HepG2 (cell line): Measurements from ENCODE around the gene IGLL1. TPM values are rescaled to one million over a fixed set of nuclear protein-coding genes. Genes with fewer than 3 reads are reported as not detected.

ENCODE experiments used
- AGO1 ChIP-seq: fragments of 200-400 bp; formaldehyde crosslinking; IDR thresholded peaks from 2 replicates; pipeline ENCODE4 v1.6.1; 2017; ENCODE audit warnings: mild to moderate bottlenecking, low read depth, low read length, moderate library complexity; ENCODE audit not compliant: poor library complexity, severe bottlenecking
- BATF2 ChIP-seq: sonication (generic); formaldehyde crosslinking; IDR thresholded peaks from 2 replicates; pipeline ENCODE4 v1.8.0; 2022; ENCODE audit warnings: mild to moderate bottlenecking, missing genetic modification reagents, moderate library complexity
- CHD2 ChIP-seq: IDR thresholded peaks from 2 replicates; pipeline ENCODE4 v1.6.1; 2011; ENCODE audit warnings: low read depth, low read length, improper control_type of control experiment
- DNMT3B ChIP-seq: conservative IDR thresholded peaks from 2 replicates; pipeline ENCODE4 v1.6.1; 2016; ENCODE audit warnings: missing biosample characterization, control low read depth
- DPF2 ChIP-seq: sonication (generic); formaldehyde crosslinking; IDR thresholded peaks from 2 replicates; pipeline ENCODE4 v1.4.0; 2020; ENCODE audit warnings: mild to moderate bottlenecking, low read depth, missing genetic modification reagents, borderline replicate concordance
- RFX1 ChIP-seq: fragments of 450-650 bp; IDR thresholded peaks from 2 replicates; pipeline ENCODE4 v1.6.1; 2017
- SCMH1 ChIP-seq: sonication (generic); formaldehyde crosslinking; IDR thresholded peaks from 2 replicates; pipeline ENCODE4 v1.9.0; 2021; ENCODE audit warnings: missing genetic modification reagents, mild to moderate bottlenecking, borderline replicate concordance
- SIN3A ChIP-seq: IDR thresholded peaks from 2 replicates; pipeline ENCODE4 v1.6.1; 2011; ENCODE audit warnings: low read depth, mild to moderate bottlenecking, control low read depth, low read length, borderline replicate concordance
- TAF15 ChIP-seq: fragments of 200-400 bp; formaldehyde crosslinking; IDR thresholded peaks from one replicate; pipeline ENCODE4 v1.6.1; 2018; ENCODE audit warnings: mild to moderate bottlenecking, low read depth, low read length; ENCODE audit not compliant: poor library complexity, severe bottlenecking
- ZNF10 ChIP-seq: sonication (generic); formaldehyde crosslinking; IDR thresholded peaks from 2 replicates; pipeline ENCODE4 v1.4.0; 2020; ENCODE audit warnings: mild to moderate bottlenecking, low read depth, missing genetic modification reagents, borderline replicate concordance
- ZNF142 ChIP-seq: sonication (generic); formaldehyde crosslinking; IDR thresholded peaks from 2 replicates; pipeline ENCODE4 v1.4.0; 2020; ENCODE audit warnings: missing genetic modification reagents
- ZNF337 ChIP-seq: sonication (generic); formaldehyde crosslinking; IDR thresholded peaks from 2 replicates; pipeline ENCODE4 v1.5.1; 2020; ENCODE audit warnings: missing genetic modification reagents, low read depth, mild to moderate bottlenecking, borderline replicate concordance
- ZNF530 ChIP-seq: sonication (generic); formaldehyde crosslinking; IDR thresholded peaks from 2 replicates; pipeline ENCODE4 v1.5.0; 2020; ENCODE audit warnings: low read depth, mild to moderate bottlenecking, missing genetic modification reagents
- ZNF543 ChIP-seq: sonication (generic); formaldehyde crosslinking; IDR thresholded peaks from 2 replicates; pipeline ENCODE4 v1.4.0; 2020; ENCODE audit warnings: mild to moderate bottlenecking, missing genetic modification reagents
- ZNF580 ChIP-seq: IDR thresholded peaks from 2 replicates; pipeline ENCODE4 v1.6.1; 2016; ENCODE audit warnings: low read depth, borderline replicate concordance
- polyA plus RNA-seq, 8 experiments: library from polyadenylated mRNA; depleted of rRNA in 3 of 8; stranded (reverse) in 7 of 8; unstranded in 1 of 8; fragments of >200 nt; fragmentation: Illumina TruSeq in 4 of 8; extraction: Trizol in 4 of 8; gene quantifications; 2 replicates each; pipeline versions ENCODE4 v1.2.1 to v1.2.3, GENCODE V29; 2011 to 2016; ENCODE audit warnings: low read depth in 4 of 8, missing spikeins in 1 of 8, mixed read lengths in 1 of 8; ENCODE audit not compliant: insufficient read depth in 1 of 8
- total RNA-seq, 5 experiments: library from RNA; depleted of rRNA; stranded (reverse); fragments of >200 nt; fragmentation: Illumina TruSeq; extraction: Trizol; gene quantifications; 2 replicates each; pipeline ENCODE4 v1.2.3, GENCODE V29; 2016; ENCODE audit warnings: low read depth in 1 of 5

The IGLL1 gene
- total and polyA plus RNA-seq, 2 of the 13 experiments (the other 11 are each of a cell fraction or from before 2014, with no cell fraction given): not detected

- TF ChIP-seq ZNF142 (CRISPR knock-in tag) (no peak), BATF2 (CRISPR knock-in tag) (0 out of 2 replicates have a peak, but pooled peaks have one; percentile 42), DNMT3B (no peak), ZNF543 (CRISPR knock-in tag) (no peak), SIN3A (0 out of 2 replicates have a peak, but pooled peaks have one; percentile 19), RFX1 (no peak), CHD2 (no peak), ZNF10 (CRISPR knock-in tag) (no peak), ZNF580 (no peak), ZNF337 (CRISPR knock-in tag) (no peak), DPF2 (CRISPR knock-in tag) (peak; percentile 41; the same call in 1 of the 2 replicates), TAF15 (no peak), AGO1 (no peak), SCMH1 (CRISPR knock-in tag) (no peak), ZNF530 (no peak)
These were observed 14.0 kb downstream of the IGLL1 start (continued) for GRCh38 chr22:23565915-23566704.
